ENCODE results near the gene AFAP1.

GRCh38 chr4:7902826-7903225 is 36.8 kb downstream of the AFAP1 start:
- TF ChIP-seq, protein P1, sequence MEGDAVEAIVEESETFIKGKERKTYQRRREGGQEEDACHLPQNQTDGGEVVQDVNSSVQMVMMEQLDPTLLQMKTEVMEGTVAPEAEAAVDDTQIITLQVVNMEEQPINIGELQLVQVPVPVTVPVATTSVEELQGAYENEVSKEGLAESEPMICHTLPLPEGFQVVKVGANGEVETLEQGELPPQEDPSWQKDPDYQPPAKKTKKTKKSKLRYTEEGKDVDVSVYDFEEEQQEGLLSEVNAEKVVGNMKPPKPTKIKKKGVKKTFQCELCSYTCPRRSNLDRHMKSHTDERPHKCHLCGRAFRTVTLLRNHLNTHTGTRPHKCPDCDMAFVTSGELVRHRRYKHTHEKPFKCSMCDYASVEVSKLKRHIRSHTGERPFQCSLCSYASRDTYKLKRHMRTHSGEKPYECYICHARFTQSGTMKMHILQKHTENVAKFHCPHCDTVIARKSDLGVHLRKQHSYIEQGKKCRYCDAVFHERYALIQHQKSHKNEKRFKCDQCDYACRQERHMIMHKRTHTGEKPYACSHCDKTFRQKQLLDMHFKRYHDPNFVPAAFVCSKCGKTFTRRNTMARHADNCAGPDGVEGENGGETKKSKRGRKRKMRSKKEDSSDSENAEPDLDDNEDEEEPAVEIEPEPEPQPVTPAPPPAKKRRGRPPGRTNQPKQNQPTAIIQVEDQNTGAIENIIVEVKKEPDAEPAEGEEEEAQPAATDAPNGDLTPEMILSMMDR (IDR thresholded peaks at IDR 0.05), result no peak
- no peak for TF ChIP-seq POLR2A (IDR thresholded peaks at IDR 0.05)

Data from lower leg skin (tissue), 3 donors.